HG02571 (cell line): ENCODE data around the gene TMEM215.
"Not testable (repeated sequence)": the region's sequence is repeated elsewhere in the genome, so short reads cannot be mapped to it uniquely, and the experiment has no call there.

Experiments
- ATAC-seq: cut with Tn5 transposase; IDR thresholded peaks from one replicate; pipeline ENCODE4 v1.9.1; 2021; ENCODE audit warnings: mild to moderate bottlenecking, moderate library complexity; ENCODE audit not compliant: unreplicated experiment

TMEM215 gene

GRCh38 chr9:32783168-32783891 is at the start of gene TMEM215:
Gene TMEM215 (plus strand): TSS chr9:32783540. CDS start chr9:32784184, 644 bp downstream.
- ATAC-seq: no peak

- ATAC-seq: no peak
Observed at GRCh38 chr9:32735476-32735875, 47.9 kb upstream of the TMEM215 start.

- no peak for ATAC-seq
Observed at GRCh38 chr9:32737378-32737777, 46.0 kb upstream of the TMEM215 start.

- ATAC-seq: no peak
Observed at GRCh38 chr9:32738501-32739172, 44.7 kb upstream of the TMEM215 start.

GRCh38 chr9:32741706-32742105 is 41.6 kb upstream of the TMEM215 start:
- ATAC-seq: no peak

GRCh38 chr9:32742296-32742695 is 41.0 kb upstream of the TMEM215 start:
- ATAC-seq: no peak

GRCh38 chr9:32748013-32748412 is 35.3 kb upstream of the TMEM215 start:
- ATAC-seq: no peak

- no peak for ATAC-seq
Observed at GRCh38 chr9:32755730-32756129, 27.6 kb upstream of the TMEM215 start.

- no peak for ATAC-seq
Observed at GRCh38 chr9:32764139-32764538, 19.2 kb upstream of the TMEM215 start.

- no peak for ATAC-seq
Observed at GRCh38 chr9:32775283-32775682, 8.1 kb upstream of the TMEM215 start.

GRCh38 chr9:32776201-32776600 is 7.1 kb upstream of the TMEM215 start:
- ATAC-seq: no peak

- ATAC-seq: no peak
Observed at GRCh38 chr9:32782476-32783167, 718 bp upstream of the TMEM215 start.

GRCh38 chr9:32787816-32788215 is 4.5 kb downstream of the TMEM215 start:
- ATAC-seq: no peak

- ATAC-seq: not testable (repeated sequence)
Observed at GRCh38 chr9:32796015-32796414, 12.7 kb downstream of the TMEM215 start.

GRCh38 chr9:32801530-32801929 is 18.2 kb downstream of the TMEM215 start:
- ATAC-seq: no peak

- ATAC-seq: no peak
Observed at GRCh38 chr9:32807217-32807616, 23.9 kb downstream of the TMEM215 start.

GRCh38 chr9:32811246-32811645 is 27.9 kb downstream of the TMEM215 start:
- no peak for ATAC-seq

GRCh38 chr9:32820322-32820721 is 37.0 kb downstream of the TMEM215 start:
- ATAC-seq: no peak

GRCh38 chr9:32823101-32823500 is 39.8 kb downstream of the TMEM215 start:
- ATAC-seq: no peak

GRCh38 chr9:32823551-32823950 is 40.2 kb downstream of the TMEM215 start:
- no peak for ATAC-seq

- ATAC-seq: no peak
Observed at GRCh38 chr9:32825203-32825602, 41.9 kb downstream of the TMEM215 start.

- ATAC-seq: no peak
Observed at GRCh38 chr9:32828861-32829260, 45.5 kb downstream of the TMEM215 start.
